Globus pallidus (tissue), 1 donor: ENCODE data around the gene RERE.

Source experiments
- DNase-seq: peaks from one replicate; pipeline ENCODE4 v3.0.0-alpha.2; 2015; ENCODE audit warnings: low spot score

RERE gene

DNA sequence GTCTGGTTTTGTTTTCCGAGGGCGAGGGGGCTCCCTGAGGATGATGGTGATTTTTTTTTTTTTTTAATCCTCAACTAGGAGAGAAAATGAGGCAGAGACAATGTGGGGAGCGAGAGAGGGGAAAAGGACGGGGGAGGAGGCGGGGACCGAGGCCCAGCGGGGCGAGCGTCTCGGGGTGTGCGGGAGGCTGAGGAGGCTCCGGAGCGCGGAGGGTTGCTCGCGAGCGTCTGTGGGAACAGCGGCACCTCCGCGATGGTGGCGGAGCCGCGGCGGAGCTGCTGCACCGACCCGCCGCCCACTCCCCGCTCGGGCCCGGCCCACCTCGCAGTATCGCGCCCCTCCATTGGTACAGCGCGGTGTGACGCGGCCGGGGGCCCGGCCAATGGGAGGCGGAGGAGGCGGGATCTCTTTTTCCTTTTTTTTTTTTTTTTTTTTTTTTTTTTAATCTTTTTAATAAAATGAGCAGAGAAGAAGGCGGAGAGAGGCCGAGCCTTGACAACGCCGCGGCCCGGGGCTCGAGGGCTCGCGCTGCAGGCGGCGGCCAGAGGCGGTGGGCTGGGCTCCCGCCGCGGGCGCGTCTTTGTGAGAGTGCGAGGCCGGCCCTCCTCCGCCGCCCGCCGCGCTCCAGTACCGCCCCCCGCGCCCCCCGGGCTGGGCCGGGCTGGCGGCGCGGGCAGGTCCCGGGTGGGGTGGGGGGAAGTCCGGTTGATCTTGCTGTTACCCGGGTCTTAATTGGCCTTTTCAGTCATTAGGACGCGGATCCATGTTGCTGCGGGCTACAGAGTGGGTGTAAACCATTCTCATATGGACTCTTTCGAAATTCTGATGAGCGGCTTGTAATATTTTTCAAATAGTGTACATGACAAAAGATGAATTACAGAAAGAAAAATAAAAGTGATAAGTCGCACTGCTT lies at the start of gene RERE:
RERE (minus strand) TSS at position 229 of the 913 bp plus-strand sequence.
- DNase-seq, result peak; percentile 94

DNA sequence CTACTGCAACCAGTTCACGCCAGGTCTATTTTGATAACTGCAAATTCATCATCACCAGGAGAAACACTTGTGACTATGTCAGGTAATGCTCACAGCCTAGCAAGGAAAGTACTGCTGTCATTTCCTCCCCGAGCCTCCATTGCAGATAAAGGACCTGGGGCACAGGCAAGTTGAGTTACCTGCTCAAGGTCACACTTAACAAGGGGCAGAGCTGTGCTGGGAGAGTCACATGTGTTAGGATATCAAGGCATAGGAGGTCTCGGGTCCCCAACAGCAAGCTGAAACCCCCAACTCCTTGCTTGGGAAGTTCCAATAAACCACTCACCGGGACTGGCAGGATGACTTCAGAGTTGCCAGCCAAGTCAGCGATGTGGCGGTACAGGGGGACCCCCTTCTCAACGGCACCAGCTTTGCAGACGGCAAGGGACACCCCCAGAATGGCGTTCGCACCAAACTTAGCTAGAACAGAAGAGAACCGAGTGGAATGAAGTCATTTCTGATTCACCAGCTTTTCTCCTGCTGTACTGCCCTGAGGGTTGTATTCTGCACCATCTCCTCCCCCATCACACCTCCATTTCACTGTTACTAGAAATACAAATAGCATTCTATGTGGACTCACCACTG lies 49.5 kb upstream of the RERE start:
- DNase-seq, result no peak

DNA sequence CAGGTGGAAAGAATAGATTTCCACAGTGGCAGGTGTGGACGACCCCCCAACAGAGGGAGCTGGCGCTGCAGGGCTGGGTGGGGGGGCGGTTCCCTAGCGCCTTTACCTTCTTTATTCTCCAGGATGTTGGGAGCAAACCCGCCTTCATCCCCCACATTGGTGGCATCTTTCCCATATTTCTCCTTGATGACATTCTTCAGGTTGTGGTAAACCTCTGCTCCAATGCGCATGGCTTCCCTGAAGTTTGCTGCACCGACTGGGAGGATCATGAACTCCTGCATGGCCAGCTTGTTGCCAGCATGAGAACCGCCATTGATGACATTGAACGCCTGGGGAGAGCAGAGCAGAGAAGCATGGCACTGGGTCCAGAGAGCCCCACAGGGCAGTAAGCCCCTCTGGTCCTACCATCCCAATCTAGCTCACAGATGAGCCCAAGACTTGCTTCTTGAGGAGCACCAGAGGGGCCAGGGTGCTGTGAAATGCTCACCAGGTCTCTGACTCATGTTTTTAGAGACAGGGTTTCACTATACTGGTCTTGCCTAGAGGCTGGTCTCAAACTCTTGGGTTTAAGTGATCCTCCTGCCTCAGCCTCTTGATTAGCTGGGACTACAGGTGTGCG lies 48.8 kb upstream of the RERE start:
- no peak for DNase-seq

DNA sequence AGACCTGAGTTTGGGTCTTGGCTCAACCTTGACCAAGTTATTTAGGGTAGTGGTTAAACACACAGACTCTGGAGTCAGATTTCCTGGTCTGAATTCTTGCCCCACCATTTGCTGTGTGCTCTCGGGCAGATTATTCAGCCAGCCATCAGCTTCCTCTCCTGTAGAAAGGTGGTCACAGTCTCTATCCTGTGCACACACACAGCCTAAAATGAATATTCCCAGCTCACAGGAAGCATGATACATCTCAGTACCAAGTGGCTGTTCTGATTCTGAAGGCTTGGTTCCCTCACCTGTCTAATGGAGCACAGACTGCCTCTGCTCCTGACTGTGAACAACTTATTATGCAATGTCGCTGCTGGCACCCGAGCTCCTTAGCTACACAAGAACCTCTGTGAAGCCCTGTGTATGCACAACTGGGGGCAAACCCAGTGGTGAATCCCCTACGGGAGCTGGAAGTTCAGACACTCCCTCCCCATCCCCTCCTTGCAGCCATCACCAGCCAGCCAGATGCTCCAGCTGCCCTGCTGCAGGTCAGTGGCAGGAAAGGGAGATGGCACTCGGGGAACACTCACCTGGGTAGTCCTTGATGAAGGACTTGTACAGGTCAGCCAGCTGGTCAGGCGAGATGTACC lies 47.4 kb upstream of the RERE start:
- no peak for DNase-seq

DNA sequence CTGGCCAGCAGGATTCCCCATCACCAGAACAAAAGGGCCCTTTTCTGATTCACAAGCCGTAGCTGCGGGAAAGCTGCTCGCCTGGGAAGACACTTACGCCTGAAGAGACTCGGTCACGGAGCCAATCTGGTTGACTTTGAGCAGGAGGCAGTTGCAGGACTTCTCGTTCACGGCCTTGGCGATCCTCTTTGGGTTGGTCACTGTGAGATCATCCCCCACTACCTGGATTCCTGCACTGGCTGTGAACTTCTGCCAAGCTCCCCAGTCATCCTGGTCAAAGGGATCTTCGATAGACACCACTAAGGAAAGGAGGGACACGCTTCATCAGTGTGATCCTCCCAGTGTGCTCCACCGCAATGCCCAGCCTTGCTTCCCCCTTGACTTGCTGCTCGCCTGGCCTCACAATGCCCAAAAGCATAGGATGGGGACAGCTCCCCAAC lies 46.4 kb upstream of the RERE start:
- DNase-seq, result no peak

DNA sequence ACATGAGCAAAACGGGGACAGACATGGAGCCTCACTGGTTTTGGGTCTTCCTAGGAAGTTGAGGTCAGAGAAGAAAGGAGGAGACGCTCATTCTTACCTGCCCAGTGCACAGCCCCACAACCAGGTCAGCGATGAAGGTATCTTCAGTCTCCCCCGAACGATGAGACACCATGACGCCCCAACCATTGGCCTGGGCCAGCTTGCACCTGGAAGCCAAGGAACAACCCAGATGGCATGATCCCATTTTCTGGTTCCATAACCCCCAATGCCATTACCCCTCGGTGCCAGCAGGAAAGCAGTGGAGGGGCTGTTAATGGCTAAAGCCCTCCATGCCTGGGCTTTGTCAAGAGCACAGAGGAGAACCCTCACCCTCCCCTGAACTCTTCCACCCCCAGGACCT lies 45.7 kb upstream of the RERE start:
- no peak for DNase-seq

- no peak for DNase-seq
Measured at GRCh38 chr1:8862528-8862927, 45.1 kb upstream of the RERE start.

DNA sequence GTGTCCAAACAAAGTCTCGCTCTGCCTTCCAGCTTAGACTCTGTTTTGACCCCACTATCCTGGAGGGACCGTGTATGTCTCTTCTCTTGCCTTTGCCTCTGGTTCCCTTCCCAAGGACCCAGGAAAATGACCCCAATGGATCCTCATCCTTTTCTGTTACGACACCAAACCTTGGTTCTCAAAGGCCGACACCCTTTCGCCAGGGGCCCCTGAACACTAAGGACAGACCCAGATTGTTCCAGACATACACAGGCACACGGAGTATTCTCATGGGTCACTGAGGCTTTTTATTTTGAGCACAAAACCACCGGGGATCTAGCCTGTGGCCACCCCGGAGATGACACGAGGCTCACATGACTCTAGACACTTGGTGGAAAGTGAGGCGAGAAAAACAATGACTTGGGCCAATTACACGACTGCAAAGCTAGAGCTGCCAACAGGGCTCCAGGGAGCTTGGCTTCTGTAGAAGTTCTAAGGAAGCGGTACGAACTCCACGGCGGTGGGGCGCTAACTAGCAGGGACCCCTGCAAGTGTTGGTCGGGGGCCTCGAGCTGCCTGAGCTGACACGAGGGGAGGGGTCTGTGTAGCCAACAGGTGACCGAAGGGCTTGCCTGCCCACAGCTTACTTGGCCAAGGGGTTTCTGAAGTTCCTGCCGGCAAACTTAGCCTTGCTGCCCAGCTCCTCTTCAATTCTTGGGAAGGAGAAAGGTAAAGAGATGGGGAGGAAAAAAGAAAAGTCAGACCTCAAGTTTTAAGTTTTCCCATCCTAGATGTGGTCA lies 43.5 kb upstream of the RERE start:
- no peak for DNase-seq

DNA sequence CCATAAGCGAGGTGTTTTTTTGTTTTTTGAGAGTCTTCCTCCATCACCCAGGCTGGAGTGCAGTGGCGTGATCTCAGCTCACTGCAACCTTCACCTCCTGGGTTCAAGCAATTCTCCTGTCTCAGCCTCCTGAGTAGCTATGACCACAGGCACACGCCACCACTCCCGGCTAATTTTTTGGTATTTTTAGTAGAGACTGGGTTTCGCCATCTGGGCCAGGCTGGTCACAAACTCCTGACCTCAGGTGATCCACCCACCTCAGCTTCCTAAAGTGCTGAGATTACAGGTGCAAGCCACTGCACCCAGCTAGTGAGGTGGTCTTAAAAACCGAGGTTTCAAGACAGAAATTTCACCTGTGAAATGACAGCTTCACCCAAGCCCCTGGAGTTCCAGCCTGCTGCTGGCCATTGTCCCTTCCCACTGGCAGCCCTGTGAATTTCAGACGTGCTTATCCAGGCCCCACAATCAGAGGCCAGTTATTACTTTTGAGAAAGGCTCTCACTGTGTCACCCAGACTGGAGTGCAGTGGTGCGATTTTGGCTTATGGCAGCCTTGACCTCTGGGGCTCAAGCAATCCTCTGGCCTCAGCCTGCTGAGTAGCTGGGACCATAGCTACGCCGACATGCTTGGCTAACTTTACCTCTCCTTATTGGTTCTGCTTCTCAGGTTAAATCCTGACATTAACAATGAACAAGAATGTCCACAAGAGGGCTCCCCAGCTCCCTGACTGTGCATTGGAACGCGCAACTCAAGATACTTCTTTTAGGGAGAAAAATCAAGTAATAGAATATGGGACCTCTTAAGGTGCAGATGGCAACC lies 41.7 kb upstream of the RERE start:
- no peak for DNase-seq

GRCh38 chr1:8858112-8858668 lies 40.8 kb upstream of the RERE start:
- no peak for DNase-seq

- no peak for DNase-seq
Measured at GRCh38 chr1:8856689-8857412, 39.4 kb upstream of the RERE start.

DNA sequence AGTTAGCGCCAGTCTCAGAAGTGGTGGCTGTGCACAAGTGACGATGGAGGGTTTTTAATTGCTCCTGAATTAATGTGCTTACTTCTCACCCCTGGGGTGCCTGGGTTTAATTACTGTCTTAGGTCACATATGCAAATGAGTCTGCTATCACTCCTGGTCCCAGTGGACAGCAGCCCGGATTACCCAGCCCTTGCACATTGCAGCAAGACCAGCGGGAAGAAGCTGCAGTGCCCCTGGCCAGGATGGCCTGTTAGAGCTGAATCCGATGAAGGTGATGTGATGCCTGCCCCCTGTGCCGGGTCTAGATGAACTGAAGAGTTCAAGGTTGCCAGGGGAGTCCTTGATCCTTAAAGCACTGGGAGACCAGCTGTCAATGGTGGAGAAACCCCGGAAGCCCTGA lies 36.8 kb upstream of the RERE start:
- no peak for DNase-seq

DNA sequence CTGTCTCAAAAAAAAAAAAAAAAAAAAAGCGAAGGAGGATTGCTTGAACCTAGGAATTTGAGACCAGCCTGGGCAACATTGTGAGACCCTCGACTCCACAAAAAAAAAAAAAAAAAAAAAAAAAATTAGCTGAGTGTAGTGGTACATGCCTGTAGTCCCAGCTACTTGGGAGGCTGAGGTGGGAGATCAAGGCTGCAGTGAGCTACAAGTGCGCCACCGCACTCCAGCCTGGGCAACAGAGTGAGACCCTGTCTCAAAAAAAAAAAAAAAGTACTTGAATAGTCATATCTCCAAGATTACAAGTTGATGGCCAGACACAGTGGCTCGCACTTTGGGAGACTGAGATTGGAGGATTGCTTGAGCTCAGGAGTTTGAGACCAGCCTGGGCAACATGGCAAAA lies 33.6 kb upstream of the RERE start:
- no peak for DNase-seq

GRCh38 chr1:8848663-8849386 lies 31.4 kb upstream of the RERE start:
- DNase-seq, result peak; percentile 95

DNA sequence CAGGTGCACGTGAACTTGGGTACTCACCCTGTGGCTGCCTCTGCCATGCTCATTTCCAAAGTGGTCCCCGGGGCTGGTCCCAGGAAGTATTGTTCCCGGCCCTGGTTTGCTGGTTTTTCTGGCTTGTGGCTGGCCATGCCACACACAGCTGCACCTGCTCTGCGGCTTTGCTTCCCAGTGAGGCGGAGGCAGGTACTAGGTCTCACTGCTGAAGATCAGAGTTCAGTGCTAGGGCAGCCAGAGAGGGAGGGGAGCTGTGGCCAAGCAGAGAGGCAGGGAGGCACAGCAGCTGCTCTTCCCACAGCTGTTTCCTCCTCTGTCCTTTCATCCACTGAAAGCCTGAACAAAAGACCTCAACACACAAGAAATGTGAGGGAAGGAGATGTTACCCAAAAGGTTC lies 30.6 kb upstream of the RERE start:
- DNase-seq, result peak; percentile 37

DNA sequence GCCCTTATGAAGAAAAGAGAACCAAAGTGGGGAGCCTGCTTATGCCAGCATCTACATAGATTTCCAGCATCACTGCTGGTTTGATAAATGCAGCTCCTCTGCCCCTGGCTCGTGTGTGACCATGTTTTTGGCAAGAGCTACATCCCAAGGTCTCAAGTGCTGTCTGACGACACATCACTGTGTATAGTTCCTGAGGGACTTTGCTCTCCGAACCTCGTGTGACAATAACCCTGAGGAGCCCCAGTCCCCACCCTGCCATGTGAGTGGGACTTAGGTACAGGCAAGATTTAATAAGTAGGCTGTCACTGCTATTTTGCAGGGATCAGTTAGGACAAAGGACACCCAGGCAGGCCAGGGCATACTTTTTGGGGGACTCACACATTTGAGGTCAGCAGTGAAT lies 28.8 kb upstream of the RERE start:
- DNase-seq, result no peak

DNA sequence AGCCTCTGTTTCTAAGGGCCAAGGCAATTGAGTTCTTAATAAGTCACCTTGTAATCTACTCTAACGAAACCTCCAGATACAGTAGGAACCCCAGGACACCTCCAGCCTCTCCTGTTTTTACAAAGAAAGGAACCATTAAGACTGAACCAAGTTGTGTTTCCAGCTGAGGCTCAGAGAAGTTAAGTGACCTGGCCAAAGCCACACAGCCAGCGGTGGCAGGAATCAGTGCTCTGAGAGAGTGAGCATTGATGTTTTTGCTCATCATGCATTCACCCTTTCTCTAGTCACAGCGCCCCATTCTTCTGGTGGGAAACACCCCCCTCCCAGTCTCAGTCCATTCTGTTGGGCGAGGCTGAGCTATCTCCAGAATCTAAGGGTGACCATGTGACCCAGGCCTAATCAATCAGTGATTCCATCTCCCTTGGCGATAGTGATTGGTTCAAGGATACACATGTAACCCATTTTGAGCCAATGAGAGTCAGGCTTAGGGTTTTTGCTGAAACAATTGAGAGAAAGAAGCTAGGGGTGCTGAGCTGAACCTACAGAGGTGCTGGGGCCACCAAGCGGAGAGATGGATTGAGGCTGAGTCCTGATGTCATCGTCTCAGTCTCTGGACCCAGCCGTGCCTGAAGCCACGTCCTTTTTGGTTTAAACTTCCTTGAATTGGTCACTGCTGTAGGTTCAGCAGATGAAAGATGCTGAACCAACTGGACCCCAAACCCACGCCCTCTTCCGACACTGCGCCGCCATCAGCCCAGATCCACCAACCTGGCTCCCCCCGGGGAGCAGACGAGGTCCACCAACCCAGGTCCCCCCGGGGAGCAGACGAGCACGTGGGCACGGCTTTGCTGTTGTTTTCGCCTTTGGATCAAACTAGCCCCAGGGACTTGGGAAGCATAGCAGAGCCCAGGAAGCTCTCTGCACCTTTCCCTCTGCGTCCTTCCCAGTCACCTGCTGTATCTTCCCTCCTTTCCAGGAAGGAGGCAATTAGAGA lies 28.0 kb upstream of the RERE start:
- DNase-seq, result no peak

DNA sequence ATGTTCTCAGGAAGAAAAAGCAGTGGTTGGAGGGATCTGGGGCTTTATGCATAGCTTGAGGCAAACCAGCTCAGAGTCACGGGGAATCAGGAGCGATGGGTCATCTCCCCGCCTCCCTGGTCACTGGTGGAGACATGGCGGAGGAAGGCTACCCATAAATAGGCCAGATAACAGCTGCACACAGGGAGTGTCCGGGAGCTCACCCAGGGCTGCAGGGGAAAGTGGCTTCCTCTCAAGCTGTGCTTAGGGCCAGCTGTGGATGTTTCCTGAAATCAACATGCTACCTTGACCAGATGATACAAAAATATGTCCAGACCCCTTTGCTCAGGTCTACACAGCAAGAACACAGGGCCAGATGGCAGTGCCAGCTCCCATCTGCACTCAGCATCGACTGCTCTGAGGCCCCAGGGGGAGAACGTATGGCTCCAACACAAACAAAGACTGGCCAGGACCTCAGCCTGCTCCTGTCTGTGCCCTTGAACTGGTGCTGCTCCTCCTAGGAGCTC lies 27.1 kb upstream of the RERE start:
- no peak for DNase-seq
